Kidney (tissue), 14 donors: ENCODE results near the gene NCMAP. TPM values are rescaled to one million over a fixed set of nuclear protein-coding genes. Genes with fewer than 3 reads are reported as not detected.

ENCODE experiments used
- DNase-seq, 5 donors: peaks; one replicate each; pipeline ENCODE4 v3.0.0-alpha.2; 2013 to 2020
- FAIRE-seq: peaks from 2 replicates; lab custom pipeline; 2012; peaks lifted over from hg19 to GRCh38; lab: Jason Lieb, UNC
- H3K27ac ChIP-seq, 2 donors: one replicate each; pipeline ENCODE4 v1.7.0; 2013; ENCODE audit warnings: low read depth in 2 of 2, low read length in 2 of 2, inconsistent platforms in 1 of 2
- H3K27me3 ChIP-seq: one replicate; pipeline ENCODE4 v1.7.1; 2013; ENCODE audit warnings: low read length, inconsistent platforms; ENCODE audit not compliant: control insufficient read depth, insufficient read depth
- H3K36me3 ChIP-seq, 3 donors: one replicate each; pipeline versions ENCODE4 v1.7.0 to v1.7.1; 2013; ENCODE audit warnings: low read length in 3 of 3, control low read depth in 1 of 3, inconsistent platforms in 1 of 3; ENCODE audit not compliant: insufficient read depth in 3 of 3, control insufficient read depth in 2 of 3
- H3K4me1 ChIP-seq, 3 donors: one replicate each; pipeline versions ENCODE4 v1.7.0 to v1.7.1; 2013; ENCODE audit warnings: low read length in 3 of 3, inconsistent platforms in 1 of 3, low read depth in 1 of 3; ENCODE audit not compliant: control insufficient read depth in 2 of 3, insufficient read depth in 2 of 3
- H3K4me3 ChIP-seq, 3 donors: one replicate each; pipeline versions ENCODE4 v1.7.0 to v1.8.1; 2013; ENCODE audit warnings: low read length in 3 of 3, control low read depth in 1 of 3, inconsistent platforms in 1 of 3
- H3K9ac ChIP-seq, 3 donors: one replicate each; pipeline versions ENCODE4 v1.7.0 to v1.7.1; 2013; ENCODE audit warnings: low read length in 3 of 3, control low read depth in 1 of 3, inconsistent platforms in 1 of 3
- H3K9me3 ChIP-seq, 3 donors: one replicate each; pipeline versions ENCODE4 v1.7.0 to v1.7.1; 2013; ENCODE audit warnings: low read length in 3 of 3, control low read depth in 1 of 3, inconsistent platforms in 1 of 3; ENCODE audit not compliant: control insufficient read depth in 2 of 3, insufficient read depth in 1 of 3
- intact Hi-C: fragments of 100-400 bp; cut with DNase I; formaldehyde crosslinking; loops from one replicate; pipeline ENCODE4 v1.11.1; 2022
- polyA plus RNA-seq: library from polyadenylated mRNA; stranded (reverse); fragments of 350-450 nt; fragmentation: Illumina TruSeq; extraction: RNeasy Lipid Tissue Mini Kit (QIAGEN cat#74804); gene quantifications from one replicate; pipeline ENCODE4 v1.2.3, GENCODE V29; 2014; ENCODE audit warnings: low read depth, low replicate concordance; ENCODE audit not compliant: insufficient read depth
- total RNA-seq: library from RNA; stranded (reverse); fragmentation: NEBNext Ultra II Directional; extraction: Animal tissue kit (Norgen Biotek cat#: 25700); gene quantifications from one replicate; pipeline ENCODE4 v1.2.1, GENCODE V29; 2021
- TF ChIP-seq, protein P1 (sequence below): IDR thresholded peaks from 3 replicates; pipeline ENCODE4 v1.5.1; 2012; ENCODE audit warnings: mild to moderate bottlenecking, moderate library complexity, borderline replicate concordance; ENCODE audit not compliant: insufficient read depth; ENCODE audit errors: extremely low read depth
- donor health status: control.
- donor health status: control.
- donor health status: control.
- donor health status: control.
- donor health status: control.
- donor health status: DM: yes; HTN: yes; CAD: no.
- donor health status: Normal renal cell carcinoma (clear cell type).

The NCMAP gene
- total and polyA plus RNA-seq, 2 donors from 2014 or later = 0.65 to 11.0 TPM

DNA sequence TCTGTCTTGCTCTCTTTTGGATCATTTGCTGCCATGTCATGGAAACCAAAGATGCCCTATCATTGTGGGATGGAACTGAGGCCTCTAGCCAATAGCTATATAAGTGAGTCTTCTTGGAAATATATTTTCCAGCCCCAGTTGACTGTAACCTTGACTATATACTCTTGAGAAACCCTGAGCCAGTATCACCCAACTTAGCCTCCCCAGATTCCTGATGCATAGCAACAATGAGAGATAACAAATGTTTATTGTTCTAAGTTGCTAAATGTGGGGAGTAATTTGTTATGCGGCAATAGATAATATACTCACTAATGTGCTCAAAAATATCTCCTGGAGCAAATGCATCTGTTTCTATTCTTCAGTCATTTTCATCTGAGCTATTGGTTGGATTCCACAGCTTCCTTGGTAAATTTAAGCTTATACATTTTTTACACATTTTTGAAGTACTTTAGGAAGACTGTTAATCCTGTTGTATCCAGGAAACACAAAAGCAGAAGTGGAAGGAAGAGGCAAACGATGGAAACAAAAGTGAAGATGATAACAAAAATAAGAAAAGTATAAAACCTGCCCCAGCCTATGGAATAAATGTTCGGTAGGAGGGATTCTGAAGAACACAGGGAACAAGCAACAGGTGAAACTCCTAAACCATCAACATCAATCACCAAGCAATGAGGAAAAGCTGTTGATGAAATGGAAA, 80.9 kb downstream of the NCMAP start:
- peaks cover 3 to 6% (median 4%) of the 10 kb centered on the region in 3 donors for H3K4me1 ChIP-seq
- H3K4me3 ChIP-seq = no peak overlapping the region
- no peak overlapping the region for H3K27ac ChIP-seq
- H3K27me3 ChIP-seq = no peaks in the 10 kb centered on the region
- no peaks in the 10 kb centered on the region for H3K9me3 ChIP-seq
- H3K9ac ChIP-seq = no peak overlapping the region
- FAIRE-seq (no peak), DNase-seq (no peak)
- TF ChIP-seq, protein P1, sequence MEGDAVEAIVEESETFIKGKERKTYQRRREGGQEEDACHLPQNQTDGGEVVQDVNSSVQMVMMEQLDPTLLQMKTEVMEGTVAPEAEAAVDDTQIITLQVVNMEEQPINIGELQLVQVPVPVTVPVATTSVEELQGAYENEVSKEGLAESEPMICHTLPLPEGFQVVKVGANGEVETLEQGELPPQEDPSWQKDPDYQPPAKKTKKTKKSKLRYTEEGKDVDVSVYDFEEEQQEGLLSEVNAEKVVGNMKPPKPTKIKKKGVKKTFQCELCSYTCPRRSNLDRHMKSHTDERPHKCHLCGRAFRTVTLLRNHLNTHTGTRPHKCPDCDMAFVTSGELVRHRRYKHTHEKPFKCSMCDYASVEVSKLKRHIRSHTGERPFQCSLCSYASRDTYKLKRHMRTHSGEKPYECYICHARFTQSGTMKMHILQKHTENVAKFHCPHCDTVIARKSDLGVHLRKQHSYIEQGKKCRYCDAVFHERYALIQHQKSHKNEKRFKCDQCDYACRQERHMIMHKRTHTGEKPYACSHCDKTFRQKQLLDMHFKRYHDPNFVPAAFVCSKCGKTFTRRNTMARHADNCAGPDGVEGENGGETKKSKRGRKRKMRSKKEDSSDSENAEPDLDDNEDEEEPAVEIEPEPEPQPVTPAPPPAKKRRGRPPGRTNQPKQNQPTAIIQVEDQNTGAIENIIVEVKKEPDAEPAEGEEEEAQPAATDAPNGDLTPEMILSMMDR = no peak
- intact Hi-C loops = loop anchor here (5.0 kb wide), 1 partner anchor 440 kb away; no protein-coding TSS in a partner anchor
- no peaks in the 10 kb centered on the region for H3K36me3 ChIP-seq

DNA sequence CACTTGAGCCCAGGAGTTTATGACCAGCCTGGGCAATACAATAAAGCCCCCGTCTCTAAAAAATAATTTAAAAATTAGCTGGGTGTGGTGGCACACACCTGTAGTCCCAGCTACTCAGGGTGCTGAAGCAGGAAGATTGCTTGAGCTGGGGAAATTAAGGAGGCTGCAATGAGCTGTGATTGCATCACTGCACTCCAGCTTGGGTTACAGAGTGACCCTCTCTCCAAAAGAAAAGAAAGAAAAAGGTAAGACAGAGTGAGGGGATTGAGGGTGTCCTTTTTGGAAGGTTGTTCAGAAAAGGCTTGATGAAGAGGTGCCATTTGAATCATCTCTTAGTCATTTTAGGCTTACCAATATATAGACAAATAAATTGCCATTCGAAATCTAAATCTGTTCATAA, 83.2 kb downstream of the NCMAP start:
- TF ChIP-seq, protein P1 = no peak
- intact Hi-C loops = loop anchor here (5.0 kb wide), 1 partner anchor 442 kb away; no protein-coding TSS in a partner anchor
- no peaks in the 10 kb centered on the region for H3K36me3 ChIP-seq
- FAIRE-seq (no peak), DNase-seq (no peak)
- no peaks in the 10 kb centered on the region for H3K27me3 ChIP-seq
- H3K4me1 ChIP-seq = peaks cover 3 to 7% (median 6%) of the 10 kb centered on the region in 3 donors
- H3K27ac ChIP-seq = no peak overlapping the region
- no peak overlapping the region for H3K4me3 ChIP-seq
- no peaks in the 10 kb centered on the region for H3K9me3 ChIP-seq
- no peak overlapping the region for H3K9ac ChIP-seq

DNA sequence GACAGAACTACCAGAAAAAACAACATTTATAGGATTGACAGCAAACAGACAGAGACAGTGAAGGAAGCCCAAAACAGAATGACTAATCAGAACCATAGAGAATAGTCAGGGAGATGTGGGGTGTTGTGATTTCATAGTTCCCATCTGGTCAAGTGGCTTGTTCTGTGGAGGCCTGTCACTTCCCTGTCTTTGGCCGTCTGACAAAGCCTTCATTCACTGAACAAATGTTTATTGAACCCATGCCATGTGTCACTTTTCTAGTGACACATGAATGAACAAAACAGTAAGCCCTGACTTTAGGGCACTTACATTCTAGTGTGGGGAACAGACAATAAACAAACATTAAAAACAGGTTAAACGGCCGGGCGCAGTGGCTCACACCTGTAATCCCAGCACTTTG, 84.0 kb downstream of the NCMAP start:
- Histone ChIP-seq H3K4me3 (no peak overlapping the region), H3K9ac (no peak overlapping the region), H3K4me1 (peaks cover 3 to 13% (median 12%) of the 10 kb centered on the region in 3 donors), H3K27me3 (no peaks in the 10 kb centered on the region), H3K36me3 (no peaks in the 10 kb centered on the region), H3K9me3 (no peaks in the 10 kb centered on the region), H3K27ac (no peak overlapping the region)
- DNase-seq = no peak
- intact Hi-C loops = loop anchor here (5.0 kb wide), 1 partner anchor 443 kb away; no protein-coding TSS in a partner anchor
- TF ChIP-seq, protein P1 = no peak
- no peak for FAIRE-seq
